G401 (cell line): ENCODE measurements around the gene C4orf54. TPM values are rescaled to one million over a fixed set of nuclear protein-coding genes. Genes with fewer than 3 reads are reported as not detected.

Source experiments
- DNase-seq: peaks from one replicate; pipeline ENCODE4 v3.0.0-alpha.2; 2015; ENCODE audit warnings: low spot score
- in situ Hi-C: cut with HindIII; loops from 2 replicates; pipeline ENCODE4 v1.10.0; 2016; ENCODE audit warnings: low sequenced_read_pairs, mixed read lengths
- total RNA-seq: library from RNA; depleted of rRNA; stranded (reverse); fragments of >200 nt; shearing (Covaris generic); gene quantifications from 2 replicates; pipeline ENCODE4 v1.2.3, GENCODE V29; 2014

Gene C4orf54
- total RNA-seq, 1 experiment from 2014 or later = not detected

DNA sequence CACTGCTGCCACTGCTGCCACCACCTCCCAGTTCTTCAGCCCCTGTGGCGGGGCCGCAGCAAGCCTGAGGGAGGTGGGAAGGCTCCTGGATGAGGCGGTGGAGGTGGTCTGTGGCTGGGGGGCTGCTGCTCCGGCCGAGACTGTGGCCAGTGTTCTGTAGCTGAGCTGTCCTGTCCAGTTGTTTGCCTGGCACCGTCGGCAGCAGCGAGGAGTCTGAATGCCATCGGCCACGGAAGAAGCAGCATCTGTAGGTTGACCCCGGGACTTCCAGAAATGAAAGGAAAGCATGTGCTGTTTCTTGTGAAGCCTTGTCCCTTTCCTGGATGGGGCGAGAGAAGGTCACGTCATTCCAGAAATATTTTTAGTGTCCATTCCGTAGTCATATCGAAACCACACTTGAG is 3.3 kb downstream of the C4orf54 start:
- no peak for DNase-seq
- in situ Hi-C loops = no loop called here

- DNase-seq = no peak
- in situ Hi-C loops = no loop called here
These were observed 3.7 kb downstream of the C4orf54 start for GRCh38 chr4:99653916-99654315.

- no peak for DNase-seq
- in situ Hi-C loops = no loop called here
These were observed 4.8 kb downstream of the C4orf54 start for GRCh38 chr4:99652596-99653436.

GRCh38 chr4:99651811-99652485 is 5.7 kb downstream of the C4orf54 start:
- in situ Hi-C loops = no loop called here
- no peak for DNase-seq

DNA sequence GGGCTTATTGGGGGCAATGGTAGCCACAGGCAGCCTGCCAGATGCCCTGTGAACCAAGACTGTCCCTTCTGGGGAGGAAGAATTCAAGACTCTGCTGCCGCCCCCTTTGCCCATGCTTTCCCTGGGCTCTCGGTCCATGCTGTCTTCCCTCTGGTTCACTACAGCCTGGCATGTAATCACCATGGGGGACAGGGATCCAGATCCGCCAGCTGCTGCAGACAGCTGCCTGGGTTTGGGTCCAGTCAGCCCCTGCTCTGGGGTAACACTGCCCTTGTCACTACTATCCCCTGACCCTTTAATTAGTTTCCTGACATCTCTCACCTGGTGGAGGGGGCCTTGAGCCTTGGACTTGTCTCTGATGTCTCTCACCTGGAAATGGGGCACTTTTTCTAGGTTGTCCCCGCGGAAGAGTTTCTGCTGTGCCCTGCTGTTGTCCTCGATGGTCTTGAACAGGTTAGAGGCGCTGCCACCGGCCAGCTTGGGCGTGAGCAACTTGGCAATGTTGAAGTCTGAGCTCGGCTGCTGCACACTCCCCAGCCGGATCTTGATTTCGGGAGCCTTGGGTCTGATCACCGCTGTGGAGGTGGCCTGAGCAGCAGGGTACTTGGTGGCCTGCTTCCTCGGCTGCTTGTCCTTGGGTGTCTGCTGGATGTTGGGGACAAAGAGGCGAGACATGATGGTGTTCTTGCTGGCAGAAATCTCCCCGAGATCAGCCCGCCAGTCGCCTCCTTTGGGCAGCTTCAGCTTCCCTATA is 6.4 kb downstream of the C4orf54 start:
- DNase-seq = no peak
- in situ Hi-C loops = no loop called here

GRCh38 chr4:99649778-99650177 is 7.8 kb downstream of the C4orf54 start:
- in situ Hi-C loops = no loop called here
- DNase-seq = no peak

GRCh38 chr4:99649208-99649607 is 8.4 kb downstream of the C4orf54 start:
- in situ Hi-C loops = no loop called here
- no peak for DNase-seq

DNA sequence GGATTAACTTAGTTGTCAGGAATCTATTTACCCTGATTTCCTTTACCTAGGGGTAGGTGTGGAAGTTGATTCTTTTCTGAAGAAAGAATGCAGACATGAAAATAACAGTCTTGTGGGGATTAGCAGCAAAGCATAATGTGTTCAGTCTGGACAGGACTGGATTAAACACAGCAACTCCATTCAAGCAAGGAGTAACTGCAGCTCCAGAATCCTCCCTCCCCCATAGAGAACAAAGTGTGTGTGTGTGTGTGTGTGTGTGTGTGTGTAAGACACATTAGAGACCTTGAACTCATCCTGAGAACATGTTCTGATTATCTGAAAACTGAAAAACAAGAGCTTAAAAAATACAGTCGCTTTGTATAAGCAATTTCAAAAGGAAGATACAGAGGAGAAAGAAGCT is 9.3 kb downstream of the C4orf54 start:
- in situ Hi-C loops = no loop called here
- DNase-seq = no peak

DNA sequence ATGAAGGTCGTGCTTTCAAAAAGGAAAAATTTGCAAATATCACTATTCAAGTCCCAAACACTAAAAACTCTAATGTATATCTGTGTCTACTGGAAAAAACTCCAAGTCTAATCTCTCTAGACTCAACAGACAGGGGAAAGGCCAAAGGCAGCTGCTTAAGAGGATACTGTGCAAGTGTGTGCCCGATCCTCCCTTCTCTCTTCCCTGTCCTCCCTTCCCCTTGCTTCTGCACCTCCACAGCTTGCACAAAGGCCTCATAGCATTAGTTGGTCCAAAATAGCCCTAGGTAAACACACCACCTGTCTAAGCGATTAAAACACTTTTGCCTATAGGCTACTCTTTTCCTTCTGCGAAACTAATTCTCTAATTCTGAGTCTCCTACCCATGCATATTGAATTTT is 10.6 kb downstream of the C4orf54 start:
- DNase-seq = no peak
- in situ Hi-C loops = no loop called here

DNA sequence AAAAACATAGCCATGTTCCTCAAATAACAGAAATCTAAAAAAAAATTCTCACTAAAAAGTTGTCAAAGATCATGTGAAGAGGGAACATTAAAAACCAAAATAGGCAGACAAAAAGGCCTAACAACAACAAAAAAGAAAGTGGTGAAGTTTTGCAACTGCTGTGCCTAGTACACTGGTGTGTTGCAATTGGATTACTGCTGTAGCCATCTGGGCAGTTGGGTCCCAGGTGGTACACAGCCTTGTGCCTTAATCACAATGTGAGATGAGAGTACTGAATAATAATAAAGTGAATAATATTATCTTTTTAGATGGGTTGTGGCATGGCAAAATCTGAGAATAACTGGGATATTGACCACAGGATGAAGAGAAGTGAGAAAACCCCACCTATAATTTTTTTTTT is 12.0 kb downstream of the C4orf54 start:
- DNase-seq = no peak
- in situ Hi-C loops = no loop called here

- in situ Hi-C loops = no loop called here
- no peak for DNase-seq
These were observed 12.6 kb downstream of the C4orf54 start for GRCh38 chr4:99645036-99645435.

- no peak for DNase-seq
- in situ Hi-C loops = no loop called here
These were observed 13.2 kb downstream of the C4orf54 start for GRCh38 chr4:99644453-99644852.

DNA sequence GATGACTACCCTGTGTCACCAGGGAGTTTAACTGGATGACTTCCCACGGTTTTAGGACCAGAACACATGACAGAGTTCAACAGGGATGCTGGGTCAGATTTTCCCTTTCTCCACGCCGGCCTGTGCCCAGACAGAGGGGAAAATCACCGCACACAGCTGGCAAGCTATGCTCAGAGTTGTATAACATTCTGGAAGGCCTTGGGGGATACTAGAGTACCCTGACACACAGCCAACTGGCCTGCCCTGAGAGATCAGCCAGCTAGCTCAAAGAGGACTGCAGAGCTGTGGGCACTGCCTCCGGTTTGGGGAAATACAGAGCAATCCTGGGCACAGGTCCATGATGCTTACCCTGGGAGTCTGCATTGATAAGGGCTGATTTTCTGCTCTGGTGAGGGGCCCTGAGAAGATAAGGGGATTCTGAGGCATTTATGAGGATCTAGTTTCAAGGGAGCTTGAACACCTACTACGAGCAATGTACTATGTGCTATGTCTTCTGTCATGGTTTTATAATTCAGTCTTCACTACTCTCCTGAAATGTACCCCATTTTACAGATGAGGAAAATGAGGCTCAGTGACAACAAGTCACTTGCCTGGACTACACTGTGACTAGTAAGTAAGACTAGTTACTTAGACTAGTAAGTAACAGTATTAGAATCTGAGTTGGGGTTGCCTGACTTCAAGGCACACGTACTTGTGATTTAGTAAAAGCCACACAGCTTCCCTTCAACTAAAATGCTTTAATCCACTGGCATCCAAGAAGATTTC is 14.7 kb downstream of the C4orf54 start:
- in situ Hi-C loops = no loop called here
- DNase-seq = peak; percentile 9

GRCh38 chr4:99640676-99641075 is 17.0 kb downstream of the C4orf54 start:
- in situ Hi-C loops = no loop called here
- no peak for DNase-seq

DNA sequence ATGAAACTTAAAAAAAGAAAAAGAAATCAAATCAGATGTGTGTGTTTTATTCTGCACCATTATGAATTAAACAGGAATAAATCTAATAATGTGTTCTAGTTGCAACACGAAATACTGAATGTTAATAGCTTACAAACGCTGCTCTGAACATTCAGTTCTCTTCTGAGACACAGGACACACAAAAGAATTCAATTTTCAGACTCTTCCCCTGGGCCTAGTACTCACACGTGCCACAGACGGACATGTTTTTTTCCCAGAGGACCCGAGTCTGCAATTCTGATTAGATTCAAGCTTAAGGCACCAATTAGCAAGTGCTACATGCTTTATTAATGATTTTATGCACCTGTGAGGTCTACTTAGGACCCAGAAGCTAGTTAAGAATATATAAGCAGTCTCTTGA is 20.5 kb downstream of the C4orf54 start:
- no peak for DNase-seq
- in situ Hi-C loops = no loop called here

- DNase-seq = no peak
- in situ Hi-C loops = no loop called here
These were observed 21.2 kb downstream of the C4orf54 start for GRCh38 chr4:99636422-99636821.

GRCh38 chr4:99635601-99636000 is 22.0 kb downstream of the C4orf54 start:
- DNase-seq = no peak
- in situ Hi-C loops = no loop called here

- in situ Hi-C loops = no loop called here
- no peak for DNase-seq
These were observed 22.8 kb downstream of the C4orf54 start for GRCh38 chr4:99634742-99635360.

- DNase-seq = no peak
- in situ Hi-C loops = no loop called here
These were observed 23.9 kb downstream of the C4orf54 start for GRCh38 chr4:99633772-99634171.
